Nephron progenitor cell (in vitro differentiated cells): ENCODE data around the gene EFNA4.
A peak's percentile ranks its signal among the peaks of the same experiment; 100 is the strongest.

Source experiments
- DNase-seq: peaks from one replicate; pipeline ENCODE4 v3.0.0; 2021
- H3K27ac Mint-ChIP-seq: 2 replicates; pipeline ENCODE4 v1.8.0; 2021; ENCODE audit warnings: mild to moderate bottlenecking, moderate library complexity, mixed read lengths
- H3K27me3 Mint-ChIP-seq: 2 replicates; pipeline ENCODE4 v1.8.0; 2021; ENCODE audit warnings: mild to moderate bottlenecking, low read depth, mixed read lengths; ENCODE audit not compliant: poor library complexity
- H3K36me3 Mint-ChIP-seq: 2 replicates; pipeline ENCODE4 v1.8.0; 2021; ENCODE audit warnings: low read depth, mixed read lengths
- H3K4me1 Mint-ChIP-seq: 2 replicates; pipeline ENCODE4 v1.8.0; 2021; ENCODE audit warnings: mixed read lengths
- H3K4me3 Mint-ChIP-seq: 2 replicates; pipeline ENCODE4 v1.8.0; 2021; ENCODE audit warnings: mild to moderate bottlenecking, moderate library complexity, mixed read lengths
- H3K9me3 Mint-ChIP-seq: 2 replicates; pipeline ENCODE4 v1.8.0; 2021; ENCODE audit warnings: mild to moderate bottlenecking, moderate library complexity, mixed read lengths
- TF ChIP-seq, protein P1 (sequence below): fragments of 200-600 bp; sonication (generic); IDR thresholded peaks from 2 replicates; pipeline ENCODE4 v1.5.0; 2021; ENCODE audit warnings: antibody characterized with exemption

EFNA4 gene

DNA sequence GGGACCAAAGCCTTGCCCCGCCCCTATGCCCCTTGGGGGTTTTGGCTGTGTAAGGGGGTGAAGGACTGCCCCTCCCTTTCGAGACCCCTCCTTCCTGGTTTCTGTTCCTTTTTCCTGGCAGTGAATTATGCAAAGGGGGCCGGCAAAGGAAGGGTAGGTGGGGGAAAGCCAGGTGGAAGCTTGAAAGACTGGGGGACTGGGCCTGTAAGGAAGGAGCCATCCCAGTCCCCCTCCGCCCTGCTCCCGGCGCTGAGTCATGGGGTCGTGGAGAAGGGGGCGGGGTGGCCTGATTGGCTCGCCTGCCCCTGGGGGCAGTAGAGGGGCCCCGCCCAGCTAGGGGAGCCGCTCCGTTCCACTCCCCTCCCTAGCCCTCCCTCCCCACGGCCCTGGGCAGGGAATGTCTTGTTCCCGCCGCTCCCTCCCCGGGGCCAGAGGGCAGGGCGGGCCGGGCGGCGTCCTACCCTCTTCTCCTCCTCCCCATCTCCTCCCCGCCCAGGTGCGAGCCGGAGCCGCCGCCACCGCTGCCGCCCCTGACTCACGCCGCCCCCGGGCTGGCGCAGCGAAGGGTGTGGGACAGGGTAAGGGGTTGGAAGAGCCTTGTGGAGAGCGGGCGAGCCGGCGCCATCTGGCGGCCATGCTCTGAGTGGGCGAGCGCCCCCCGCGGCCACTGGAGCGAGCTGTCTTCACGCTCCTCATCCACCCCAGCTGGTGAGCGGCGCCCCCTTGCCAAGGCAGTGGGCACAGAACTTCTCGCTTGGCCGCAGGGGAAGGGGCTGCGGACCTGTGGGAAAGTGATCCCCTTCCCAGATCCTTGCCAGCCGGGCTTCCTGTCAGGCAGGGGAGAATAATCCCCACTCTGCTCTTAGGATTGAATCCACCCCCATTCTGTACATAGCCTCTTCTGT lies 46.2 kb upstream of the EFNA4 start:
- DNase-seq: peak; percentile 89
- H3K36me3 Mint-ChIP-seq: no peaks in the 10 kb centered on the region
- H3K4me3 Mint-ChIP-seq: peak overlapping the region; percentile 73
- no peaks in the 10 kb centered on the region for H3K9me3 Mint-ChIP-seq
- H3K4me1 Mint-ChIP-seq: peaks cover 46% of the 10 kb centered on the region
- H3K27ac Mint-ChIP-seq: peak overlapping the region; percentile 36
- H3K27me3 Mint-ChIP-seq: peaks cover 8% of the 10 kb centered on the region
- TF ChIP-seq, protein P1, sequence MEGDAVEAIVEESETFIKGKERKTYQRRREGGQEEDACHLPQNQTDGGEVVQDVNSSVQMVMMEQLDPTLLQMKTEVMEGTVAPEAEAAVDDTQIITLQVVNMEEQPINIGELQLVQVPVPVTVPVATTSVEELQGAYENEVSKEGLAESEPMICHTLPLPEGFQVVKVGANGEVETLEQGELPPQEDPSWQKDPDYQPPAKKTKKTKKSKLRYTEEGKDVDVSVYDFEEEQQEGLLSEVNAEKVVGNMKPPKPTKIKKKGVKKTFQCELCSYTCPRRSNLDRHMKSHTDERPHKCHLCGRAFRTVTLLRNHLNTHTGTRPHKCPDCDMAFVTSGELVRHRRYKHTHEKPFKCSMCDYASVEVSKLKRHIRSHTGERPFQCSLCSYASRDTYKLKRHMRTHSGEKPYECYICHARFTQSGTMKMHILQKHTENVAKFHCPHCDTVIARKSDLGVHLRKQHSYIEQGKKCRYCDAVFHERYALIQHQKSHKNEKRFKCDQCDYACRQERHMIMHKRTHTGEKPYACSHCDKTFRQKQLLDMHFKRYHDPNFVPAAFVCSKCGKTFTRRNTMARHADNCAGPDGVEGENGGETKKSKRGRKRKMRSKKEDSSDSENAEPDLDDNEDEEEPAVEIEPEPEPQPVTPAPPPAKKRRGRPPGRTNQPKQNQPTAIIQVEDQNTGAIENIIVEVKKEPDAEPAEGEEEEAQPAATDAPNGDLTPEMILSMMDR: peak; percentile 93

DNA sequence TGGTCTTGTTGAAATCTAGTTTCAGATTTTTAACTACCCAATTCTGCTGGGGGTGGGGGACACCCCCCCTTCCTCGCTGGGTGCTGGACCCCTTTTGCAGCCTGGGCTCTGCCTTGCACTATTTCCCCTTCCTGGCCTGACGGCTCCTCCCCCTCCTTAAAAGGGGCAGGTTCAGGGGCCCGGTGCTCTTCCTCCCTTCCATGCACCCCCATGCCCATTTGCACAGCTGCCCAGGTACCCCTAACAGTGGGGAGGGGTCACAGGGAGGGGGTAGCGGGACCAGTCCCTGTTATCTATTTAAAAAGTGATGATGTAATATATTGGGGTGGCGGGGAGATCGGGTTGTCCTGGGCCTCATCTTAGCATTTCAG lies 45.6 kb upstream of the EFNA4 start:
- Mint-ChIP-seq H3K36me3 (no peaks in the 10 kb centered on the region), H3K4me1 (peaks cover 43% of the 10 kb centered on the region), H3K27me3 (peaks cover 6% of the 10 kb centered on the region), H3K9me3 (no peaks in the 10 kb centered on the region), H3K27ac (no peak overlapping the region), H3K4me3 (peak overlapping the region; percentile 40)
- TF ChIP-seq, protein P1: no peak
- DNase-seq: no peak

- no peak overlapping the region for H3K4me3 Mint-ChIP-seq
- TF ChIP-seq, protein P1: no peak
- peaks cover 40% of the 10 kb centered on the region for H3K4me1 Mint-ChIP-seq
- peaks cover 6% of the 10 kb centered on the region for H3K27me3 Mint-ChIP-seq
- H3K36me3 Mint-ChIP-seq: no peaks in the 10 kb centered on the region
- no peak for DNase-seq
- no peaks in the 10 kb centered on the region for H3K9me3 Mint-ChIP-seq
- peak overlapping the region; percentile 33 for H3K27ac Mint-ChIP-seq
Observed at GRCh38 chr1:155018617-155019348, 44.8 kb upstream of the EFNA4 start.

DNA sequence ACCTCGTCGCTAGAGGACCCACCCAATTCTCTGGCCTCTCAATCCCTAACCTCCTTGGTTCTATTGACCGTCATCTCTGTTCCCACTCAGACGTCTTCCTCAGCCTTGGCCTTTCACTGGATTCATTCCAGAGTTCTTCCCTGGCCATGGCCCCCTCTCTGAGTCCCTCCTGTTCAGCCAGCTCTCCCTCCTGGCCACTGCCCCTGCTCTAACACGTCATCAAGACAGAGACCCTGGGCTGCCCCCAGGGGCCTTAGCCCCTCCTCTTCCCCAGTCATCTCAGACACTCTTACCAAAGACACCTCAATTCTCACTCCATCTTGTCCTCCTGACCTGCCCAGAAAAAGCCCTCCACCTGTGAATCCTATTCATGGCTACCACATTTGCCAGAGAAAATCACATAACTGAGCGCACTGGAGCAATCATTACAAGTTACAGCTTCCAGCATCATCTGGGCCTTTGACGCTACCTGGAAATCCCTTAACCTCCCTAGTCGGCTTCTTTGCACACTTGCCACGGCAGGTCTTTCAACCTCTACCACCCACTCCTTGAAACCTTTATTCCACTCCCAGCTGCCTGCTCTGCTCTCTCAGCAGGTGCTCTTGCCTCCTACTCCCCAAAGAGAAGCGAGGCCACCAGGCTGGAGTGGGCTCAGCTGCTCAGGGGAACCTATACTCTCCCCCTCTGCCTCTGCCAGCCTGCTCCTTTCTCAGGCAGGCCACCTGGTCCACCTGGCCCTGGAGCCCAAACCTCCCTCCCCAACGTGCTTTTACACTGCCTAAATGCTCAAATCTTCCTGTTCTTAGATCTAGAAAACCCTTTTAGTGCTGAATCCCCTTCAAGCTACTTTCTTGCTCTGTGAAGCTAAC lies 43.9 kb upstream of the EFNA4 start:
- TF ChIP-seq, protein P1: no peak
- H3K36me3 Mint-ChIP-seq: no peaks in the 10 kb centered on the region
- H3K4me3 Mint-ChIP-seq: peak overlapping the region; percentile 19
- H3K27me3 Mint-ChIP-seq: peaks cover 6% of the 10 kb centered on the region
- H3K27ac Mint-ChIP-seq: no peak overlapping the region
- peaks cover 40% of the 10 kb centered on the region for H3K4me1 Mint-ChIP-seq
- no peak for DNase-seq
- no peaks in the 10 kb centered on the region for H3K9me3 Mint-ChIP-seq

DNA sequence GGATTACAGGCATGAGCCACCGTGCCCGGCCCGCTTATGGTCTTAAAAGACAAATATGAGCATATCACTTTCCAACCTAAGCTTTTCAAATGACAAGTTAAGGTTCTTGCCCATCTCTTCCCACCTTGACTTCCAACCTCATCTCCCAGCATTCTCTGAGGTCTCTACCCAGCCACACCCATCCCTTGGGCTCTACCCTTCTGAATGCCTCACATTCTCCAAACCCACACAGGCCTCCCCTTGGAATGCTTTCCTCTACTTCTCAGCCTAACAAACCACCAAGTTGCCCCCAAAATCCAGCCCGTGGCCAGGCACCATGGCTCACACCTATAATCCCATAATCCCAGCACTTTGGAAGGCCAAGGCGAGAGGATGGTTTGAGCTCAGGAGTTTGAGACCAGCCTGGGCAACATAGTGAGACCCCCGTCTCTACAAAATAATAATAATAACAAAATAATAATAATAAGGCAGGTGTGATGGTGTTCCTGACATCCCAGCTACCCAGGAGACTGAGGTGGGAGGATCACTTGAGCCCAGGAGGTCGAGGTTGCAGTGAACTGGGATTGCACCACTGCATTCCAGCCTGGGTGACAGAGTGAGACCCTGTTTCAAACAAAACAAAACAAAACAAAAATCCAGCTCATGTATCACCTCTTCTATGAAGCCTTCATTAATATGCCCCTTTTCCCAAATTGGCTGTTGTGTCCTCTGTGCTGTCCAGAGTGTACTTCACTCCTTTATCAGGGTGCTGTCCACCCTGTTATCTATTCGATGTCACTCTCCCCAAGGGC lies 41.2 kb upstream of the EFNA4 start:
- TF ChIP-seq, protein P1: no peak
- H3K9me3 Mint-ChIP-seq: no peaks in the 10 kb centered on the region
- H3K4me3 Mint-ChIP-seq: no peak overlapping the region
- no peaks in the 10 kb centered on the region for H3K36me3 Mint-ChIP-seq
- H3K27me3 Mint-ChIP-seq: peaks cover 6% of the 10 kb centered on the region
- H3K4me1 Mint-ChIP-seq: peaks cover 30% of the 10 kb centered on the region
- peak overlapping the region; percentile 69 for H3K27ac Mint-ChIP-seq
- no peak for DNase-seq
